ELR (cell line): ENCODE measurements around the gene FRAS1.
"Not testable (repeated sequence)": the region's sequence is repeated elsewhere in the genome, so short reads cannot be mapped to it uniquely, and the experiment has no call there.

Experiments
- DNase-seq: peaks from one replicate; pipeline ENCODE4 v3.0.0-alpha.2; 2015; ENCODE audit warnings: low read depth

FRAS1 gene

DNA sequence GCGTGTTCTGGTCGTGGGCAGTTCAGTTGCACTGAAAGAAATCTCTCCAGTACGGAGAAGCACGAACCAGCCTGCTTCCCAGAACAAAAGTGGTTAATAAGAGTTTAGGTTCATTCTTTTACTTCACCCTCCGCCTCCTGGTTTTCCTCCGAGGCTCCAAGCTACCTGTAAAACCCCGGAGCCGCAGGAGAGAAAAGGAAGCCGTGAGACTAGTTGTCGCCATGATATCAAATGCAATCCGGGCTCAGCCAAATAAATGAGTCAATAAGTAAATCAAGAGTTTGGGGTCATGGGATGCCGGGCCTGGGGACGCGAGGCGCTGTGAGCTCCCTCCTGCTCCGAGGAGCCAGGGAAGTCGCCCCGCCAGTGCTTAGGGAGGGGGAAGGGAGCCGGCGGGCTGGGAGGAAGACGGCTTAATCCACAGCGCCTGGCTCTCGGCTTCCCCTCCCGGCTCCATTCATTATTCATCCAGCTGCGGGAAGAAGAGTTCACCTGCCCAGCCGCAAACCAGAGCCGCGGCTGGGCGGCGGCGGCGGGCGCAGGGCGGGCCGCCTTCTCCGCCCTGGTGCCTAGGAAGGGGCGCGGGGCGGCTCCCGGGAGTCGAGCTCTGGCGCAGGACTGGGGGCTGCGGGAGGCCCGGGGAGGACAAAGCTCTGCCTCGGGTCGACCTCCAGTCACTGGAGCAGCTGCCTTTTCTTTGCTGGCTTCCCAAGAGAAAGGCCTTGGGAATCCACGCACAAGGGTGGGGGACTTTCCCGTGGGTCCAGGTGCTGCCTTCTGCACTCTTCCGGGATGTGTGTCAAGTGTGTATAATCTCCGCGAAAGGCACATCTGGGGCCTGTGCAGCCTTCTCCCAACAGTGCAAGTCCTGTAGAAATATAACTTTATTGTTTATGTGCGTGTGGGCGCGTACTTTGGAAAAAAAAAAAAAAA is 1.7 kb downstream of the FRAS1 start:
- DNase-seq: peak; percentile 44

DNA sequence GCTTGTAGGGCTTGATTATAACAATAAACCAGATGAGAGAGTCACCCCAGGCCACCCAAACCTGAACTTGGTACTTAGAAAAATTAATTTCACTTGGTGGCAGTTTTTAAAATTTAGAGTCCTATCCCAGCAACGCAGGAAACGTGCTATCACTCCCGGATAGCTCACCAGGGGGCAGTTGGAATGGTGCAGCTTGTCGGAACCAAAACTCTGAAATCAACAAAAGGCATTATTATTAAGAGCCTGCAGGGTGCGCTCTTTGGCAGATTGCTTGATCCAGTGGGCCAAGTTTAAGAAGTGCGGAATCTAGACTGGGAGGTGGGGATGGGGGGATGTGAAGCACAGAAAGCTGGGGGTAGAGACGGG is 2.4 kb downstream of the FRAS1 start:
- DNase-seq: peak; percentile 76

DNA sequence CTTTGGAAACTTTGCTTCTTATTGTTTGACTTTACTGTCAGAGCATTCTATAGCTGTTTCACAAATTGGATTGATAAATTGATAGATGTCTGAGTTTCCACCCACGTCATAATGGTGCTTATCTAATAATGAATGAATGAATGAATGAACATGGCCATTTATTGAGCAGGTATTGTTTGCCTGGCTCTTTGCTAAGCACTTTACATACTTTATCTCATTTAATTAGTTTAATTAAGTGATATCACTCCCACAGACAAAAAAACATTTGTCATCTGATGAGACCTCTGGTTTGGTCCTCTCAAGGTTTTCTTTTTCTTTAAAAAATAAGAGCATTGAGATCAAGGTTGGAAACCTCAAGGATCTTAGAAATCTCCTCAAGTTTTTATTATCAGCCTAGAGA is 2.8 kb downstream of the FRAS1 start:
- no peak for DNase-seq

DNA sequence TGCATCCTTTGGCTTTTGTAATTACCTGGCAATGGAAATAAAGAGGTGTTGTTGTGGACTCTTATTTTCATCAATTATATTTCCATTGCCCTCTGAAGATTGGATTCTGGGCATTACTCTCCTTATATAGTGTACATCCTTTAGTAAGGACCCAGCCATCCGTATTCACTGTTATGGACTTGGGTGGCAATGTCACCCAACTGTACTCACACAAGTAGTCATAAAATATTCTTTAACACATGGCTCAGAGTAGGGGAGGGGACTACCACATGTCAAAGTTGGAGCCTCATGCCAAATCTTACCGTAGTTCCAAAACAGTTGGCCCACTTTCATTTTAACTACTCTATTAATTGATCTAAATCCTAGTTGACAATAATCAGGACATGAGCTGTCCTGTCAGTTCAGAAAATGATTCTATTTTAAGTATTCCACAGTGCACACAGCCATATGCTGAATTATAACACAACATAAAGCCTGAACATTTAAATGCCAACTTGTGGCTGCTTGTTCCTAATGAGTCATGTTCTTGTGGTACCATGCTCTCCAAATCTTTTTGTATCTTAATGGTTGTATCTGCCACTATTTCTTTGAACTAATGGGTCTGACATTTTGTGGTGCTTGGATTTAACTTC is 4.9 kb downstream of the FRAS1 start:
- DNase-seq: no peak

DNA sequence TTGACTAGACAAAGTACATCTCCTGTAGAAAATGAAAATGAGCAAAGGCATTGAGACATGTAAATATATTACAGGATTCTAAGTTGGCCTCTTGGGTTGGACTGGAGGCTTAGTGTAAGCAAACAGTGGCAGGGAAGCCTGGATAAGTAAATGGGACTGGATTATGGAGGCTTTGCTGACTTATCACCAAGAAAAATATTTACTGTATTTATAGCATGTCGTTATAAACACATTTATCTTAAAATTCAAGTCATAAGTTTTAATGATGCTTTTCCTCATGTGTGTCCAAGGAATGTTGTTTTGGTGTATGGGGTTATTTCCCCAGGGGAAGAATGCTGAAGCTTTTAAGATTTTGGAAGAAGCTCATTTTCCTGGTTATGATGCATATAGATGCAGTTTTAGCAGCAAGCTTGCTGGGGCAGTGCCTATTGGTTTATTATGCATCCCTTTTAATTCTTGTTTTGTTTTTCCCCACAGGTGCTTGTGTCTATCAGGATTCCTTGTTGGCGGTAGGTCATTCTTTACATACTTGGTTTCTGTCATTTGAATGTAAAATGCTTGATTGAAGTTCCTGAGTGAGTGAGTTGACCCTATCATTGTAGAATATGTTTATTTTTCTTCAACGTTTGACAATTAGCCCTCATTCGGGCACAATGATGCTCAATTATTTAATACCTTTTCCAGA is 8.5 kb downstream of the FRAS1 start:
- no peak for DNase-seq

DNA sequence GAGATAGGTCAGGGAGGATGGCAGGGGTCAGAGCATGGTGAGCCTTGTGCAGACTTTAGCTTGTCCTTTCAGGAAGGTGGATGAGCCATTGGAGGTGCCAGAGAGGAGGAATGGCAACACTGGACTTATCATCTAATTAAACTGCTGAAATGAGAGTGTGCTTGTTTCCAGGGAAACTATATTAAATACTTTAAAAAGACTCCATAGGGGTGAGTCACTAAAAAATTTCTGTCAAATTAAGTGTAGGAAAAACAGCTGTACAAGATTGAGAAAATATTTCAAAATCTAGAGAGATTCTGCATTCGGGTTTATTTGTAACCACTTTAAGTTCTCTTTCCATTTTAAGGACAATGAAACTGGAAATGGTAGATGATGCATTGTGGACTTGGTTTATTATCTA is 11.4 kb downstream of the FRAS1 start:
- DNase-seq: no peak

DNA sequence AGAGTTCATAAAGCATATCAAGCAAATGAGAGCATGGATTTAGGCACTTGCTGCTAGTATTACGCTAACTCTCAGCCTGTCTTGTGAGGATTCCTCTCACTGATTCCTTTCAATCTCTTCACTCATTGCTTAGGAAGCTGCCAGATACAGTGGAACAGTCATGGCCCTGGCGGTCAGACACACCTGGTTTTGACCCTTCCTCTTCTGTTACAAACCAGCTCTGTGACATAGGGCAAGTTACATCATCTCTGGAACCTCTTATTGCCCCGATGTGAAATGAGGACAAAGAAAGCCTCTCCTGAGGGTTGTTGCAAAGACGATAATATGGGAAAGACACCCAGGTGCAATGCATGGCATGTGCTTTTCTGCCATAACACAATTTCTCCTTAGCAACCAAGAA is 12.2 kb downstream of the FRAS1 start:
- DNase-seq: no peak

DNA sequence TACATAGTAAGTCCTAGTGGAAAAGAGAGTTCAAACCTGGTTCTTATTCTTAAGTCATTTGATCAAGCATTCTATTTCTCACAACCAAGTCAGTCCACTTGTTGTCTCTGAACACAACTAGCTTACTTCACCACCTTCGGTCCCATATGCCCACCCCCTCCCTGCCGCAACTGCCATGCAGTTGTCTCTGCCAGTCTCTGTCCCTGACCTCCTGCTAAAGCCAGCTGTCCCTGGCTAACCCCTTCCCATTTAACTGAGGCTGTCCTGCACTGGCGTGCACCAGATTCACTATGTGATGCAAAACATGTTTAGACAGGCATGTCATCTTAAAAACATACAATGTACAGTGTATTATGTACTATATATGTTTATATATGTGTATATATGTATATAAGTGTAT is 12.7 kb downstream of the FRAS1 start:
- DNase-seq: no peak

DNA sequence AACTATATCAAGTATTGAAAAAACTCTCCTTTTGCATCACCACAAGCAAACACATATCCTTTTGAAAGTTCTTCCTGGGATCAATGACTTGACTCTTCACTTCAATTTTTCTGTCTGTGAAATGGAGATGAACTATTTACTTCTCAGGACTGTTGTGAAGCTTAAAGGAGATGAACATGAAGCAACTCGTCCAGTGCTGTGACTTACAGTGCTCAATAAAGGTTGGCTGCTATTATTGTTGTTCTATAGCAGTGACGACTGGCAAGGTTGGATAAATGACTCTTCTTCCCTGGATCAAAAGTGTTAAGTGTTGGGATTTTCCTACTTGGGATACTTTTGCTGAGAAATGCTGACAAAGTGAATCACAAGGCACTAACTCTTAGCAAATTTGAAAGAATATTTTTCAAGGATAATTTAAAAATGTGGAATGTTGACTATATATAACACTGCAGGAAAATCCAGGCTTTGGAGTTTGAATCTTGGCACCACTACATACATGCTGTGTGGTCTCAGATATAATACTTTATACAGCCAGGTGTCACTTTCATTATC is 13.7 kb downstream of the FRAS1 start:
- no peak for DNase-seq

DNA sequence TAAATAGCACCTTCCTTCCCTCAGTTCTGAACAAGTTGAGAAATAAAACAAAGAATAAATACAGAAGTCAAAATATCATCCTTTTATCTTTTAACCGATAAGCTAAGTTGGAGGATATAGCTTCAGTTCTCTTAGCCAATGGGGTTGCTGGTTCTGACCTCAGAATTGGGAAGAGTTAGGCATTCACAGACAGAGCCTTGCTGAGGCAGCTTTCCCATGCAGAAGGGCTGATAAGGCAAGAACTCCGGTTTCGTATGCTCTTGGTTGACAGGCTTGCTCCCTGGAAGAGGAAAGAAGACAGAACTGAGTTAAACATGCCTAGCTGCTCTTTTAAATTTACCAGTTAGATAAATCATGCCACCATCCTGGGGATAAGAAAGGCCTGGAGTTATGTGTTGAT is 17.6 kb downstream of the FRAS1 start:
- no peak for DNase-seq

DNA sequence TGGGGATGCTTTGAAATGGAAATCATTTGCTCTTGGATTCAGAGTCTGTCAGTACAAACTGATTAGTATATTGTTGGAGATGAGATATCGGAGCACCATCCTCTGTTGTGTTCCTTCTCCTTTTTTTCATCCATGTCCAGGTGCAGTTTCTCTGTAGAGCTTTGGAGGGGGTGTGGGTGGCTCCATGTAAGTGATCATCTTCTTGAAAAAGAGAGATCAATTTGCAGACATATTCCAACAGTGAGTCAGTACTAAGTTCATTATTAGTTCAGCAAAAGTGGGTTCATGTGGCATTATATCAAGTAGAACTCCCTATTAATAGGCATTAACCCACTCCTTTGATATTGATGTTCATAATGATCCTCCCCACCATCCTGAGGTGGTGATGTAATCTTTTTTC is 18.9 kb downstream of the FRAS1 start:
- DNase-seq: no peak

DNA sequence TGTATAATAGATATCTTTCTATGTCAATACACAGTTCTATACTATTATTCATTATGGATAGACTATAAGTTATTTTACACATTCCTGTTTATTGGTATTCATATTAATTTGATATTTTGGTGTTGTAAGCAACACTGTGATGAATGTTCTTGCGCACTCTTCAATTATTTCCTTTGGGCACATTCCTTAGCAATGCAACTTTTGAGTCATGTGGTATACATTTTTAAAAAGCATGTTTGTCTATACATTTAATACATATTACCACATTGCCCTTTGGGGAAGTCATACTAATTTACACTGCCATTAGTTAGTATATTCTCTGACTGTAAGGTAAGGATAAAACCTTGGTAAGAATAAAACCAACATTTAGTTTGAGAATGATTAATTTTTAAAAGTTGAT is 21.0 kb downstream of the FRAS1 start:
- no peak for DNase-seq

DNA sequence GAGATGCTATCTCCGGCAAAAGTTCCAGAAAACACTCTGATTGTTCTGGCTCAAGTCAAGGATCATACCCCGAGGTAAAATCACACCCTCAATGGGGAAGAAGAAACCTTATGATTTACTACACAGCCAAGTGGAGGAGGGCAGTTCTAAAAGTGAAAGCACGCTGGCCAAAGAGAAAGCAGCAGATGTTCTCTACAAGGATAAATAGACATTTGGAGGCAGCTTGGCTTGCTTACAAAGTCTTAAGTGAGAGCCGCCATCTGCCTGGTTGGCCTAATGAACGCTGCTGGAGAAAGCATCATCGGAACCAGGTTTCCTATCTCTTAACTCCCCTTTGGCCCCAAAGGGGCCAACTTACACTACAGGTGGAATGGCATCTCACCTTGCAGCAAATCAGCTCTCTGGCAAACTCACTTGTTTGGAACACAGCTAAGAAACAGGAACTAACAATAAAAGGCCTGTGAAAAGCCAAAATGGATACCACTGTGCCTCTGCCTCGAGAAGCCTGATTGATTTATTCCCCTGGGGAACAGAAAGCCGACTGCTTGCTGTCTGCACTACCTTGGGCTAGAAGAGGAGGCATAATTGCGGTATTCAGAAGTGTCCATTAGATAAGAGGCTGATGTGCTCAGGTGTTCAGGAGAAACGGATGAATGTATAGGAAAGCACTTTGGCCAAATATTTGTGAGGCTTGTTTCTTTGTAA is 22.8 kb downstream of the FRAS1 start:
- DNase-seq: no peak

DNA sequence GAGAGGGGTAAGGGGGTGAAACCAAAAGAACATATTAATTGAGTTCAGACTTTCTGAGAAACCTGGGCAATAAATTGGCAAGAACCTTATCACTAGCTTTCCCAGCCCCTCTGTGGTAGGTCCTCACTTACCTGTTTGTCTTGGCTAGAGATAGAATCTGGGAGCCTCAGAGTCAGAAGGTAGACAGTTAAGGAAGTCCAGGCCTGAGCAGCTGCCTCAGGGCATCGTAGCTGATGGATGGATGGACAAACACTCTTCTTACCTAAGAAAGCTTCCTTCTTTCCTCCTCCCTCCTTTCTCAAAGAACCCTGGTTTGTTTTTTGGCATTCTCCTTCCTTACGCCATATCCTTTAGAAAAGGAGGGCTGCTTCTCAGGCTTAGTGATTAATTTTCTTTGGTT is 24.4 kb downstream of the FRAS1 start:
- DNase-seq: no peak

DNA sequence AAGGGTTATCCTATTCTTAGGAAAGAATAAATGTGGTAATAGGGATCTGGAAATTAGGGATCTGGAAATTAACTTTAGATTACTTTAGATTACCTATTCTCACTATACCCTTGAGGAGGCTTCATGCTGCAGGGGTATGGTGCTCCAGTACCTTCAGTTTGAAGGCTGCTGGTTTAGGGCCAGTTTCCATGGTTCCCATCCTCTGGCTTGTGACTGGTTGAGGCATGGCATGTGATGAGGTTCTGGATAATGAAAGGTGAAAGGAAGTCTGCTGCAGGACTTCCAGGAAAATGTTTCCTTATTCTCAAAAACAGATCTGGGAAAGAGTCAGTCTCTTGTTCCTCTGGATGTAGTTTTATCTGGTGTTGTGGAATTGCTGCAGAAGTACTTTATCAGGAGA is 25.9 kb downstream of the FRAS1 start:
- no peak for DNase-seq

DNA sequence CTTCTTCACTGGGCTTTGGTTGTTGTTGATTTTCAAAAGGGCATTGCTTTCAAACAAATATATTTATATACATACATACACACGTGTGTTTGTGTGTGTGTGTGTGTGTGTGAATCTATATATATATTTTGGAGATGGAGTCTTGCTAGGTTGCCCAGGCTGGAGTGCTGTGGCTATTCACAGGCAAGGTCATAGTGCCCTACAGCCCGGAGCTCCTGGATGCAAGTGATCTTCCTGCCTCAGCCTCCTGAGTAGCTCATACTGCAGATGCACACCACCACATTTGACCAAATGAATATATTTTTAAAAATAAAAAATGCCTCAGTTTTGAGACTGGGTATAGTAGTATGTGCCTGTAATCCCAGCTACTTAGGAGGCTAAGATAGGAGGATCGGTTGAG is 34.4 kb downstream of the FRAS1 start:
- no peak for DNase-seq

DNA sequence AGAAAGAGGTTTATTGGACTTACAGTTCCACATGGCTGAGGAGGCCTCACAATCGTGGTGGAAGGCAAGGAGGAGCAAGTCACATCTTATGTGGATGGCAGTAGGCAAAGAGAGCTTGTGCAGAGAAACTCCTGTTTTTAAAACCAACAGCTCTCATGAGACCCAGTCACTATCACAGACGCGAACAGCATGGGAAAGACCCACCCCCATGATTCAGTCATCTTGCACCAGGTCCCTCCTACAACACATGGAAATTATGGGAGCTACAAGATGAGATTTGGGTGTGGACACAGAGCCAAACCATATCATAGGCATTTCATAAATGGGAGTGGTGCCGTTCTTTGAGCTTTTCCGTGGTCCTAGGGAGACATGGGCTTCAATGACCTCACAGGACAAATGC is 35.2 kb downstream of the FRAS1 start:
- DNase-seq: not testable (repeated sequence)

DNA sequence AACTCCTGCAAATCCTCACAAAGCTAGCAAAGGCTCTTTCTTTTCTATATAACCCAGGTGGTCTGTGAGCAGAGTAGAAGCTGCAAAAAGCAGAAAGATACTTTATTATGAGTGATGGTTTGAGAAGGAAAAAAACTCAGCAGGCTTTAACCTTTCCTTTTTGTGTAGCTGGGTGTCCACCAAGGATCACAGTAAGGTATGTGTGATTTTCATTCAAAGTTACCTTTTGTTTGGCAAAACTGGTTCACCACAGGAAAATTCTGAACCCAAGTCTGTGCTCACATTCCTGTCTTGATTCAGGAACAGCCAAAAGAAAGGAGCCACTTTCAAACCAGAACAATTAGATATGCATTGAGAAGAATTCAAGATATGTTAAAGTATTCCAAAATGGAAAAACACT is 35.7 kb downstream of the FRAS1 start:
- no peak for DNase-seq

DNA sequence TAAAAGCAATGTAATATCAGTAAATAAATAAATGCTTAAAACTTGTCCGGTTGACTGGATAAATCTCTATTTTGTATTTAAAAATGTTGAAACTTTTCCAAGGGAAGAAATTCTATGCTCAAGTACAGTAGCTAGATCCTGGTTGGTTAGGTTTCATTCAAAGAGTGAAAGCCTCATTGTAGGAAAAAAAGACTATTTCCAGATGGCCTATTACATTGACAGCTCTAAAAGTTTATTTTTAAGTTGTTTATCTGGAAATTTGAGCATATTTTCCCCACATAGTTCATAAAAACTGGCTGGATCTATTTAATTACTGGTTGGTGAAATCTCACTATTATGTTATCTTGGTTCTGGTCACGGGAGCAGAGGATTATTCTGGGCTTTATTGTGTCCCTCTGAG is 38.0 kb downstream of the FRAS1 start:
- DNase-seq: no peak

DNA sequence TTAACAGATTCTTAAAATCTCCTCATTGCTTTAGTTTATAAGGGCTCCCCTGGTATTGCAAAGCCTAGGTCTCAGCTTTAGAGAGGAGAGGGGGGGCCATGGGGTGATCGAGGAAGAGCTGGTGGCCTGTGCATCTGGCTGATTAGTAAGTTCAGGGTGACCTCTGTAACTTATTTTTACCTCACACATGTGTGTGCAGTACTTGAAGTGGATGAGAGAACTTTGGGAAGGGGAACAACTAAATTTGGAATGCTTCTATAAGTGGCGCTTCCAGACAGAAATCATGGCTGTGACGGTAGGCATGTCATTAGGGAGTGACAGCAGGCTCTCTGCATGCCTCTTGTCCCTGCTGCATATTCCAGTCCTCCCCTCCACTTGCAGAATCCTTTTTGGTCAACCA is 41.9 kb downstream of the FRAS1 start:
- no peak for DNase-seq

DNA sequence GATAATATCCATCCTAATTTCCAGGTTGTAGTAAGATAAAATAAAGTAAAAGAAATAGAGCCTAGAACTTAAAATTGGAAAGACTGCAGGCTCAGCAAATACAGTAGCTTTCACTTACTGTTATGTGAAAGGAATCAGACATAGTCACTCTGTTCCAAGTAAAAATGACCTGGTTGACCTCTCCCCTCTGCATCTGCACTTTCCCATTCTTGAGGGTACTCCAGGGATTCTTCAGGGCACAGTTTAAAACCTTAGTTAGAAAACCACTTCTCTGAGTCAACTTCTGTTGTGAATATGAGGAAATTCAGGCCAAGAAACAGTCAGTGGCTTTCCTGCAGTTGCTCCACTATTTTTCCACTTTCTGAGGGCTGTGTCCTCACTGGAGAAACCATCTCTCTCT is 42.9 kb downstream of the FRAS1 start:
- no peak for DNase-seq

DNA sequence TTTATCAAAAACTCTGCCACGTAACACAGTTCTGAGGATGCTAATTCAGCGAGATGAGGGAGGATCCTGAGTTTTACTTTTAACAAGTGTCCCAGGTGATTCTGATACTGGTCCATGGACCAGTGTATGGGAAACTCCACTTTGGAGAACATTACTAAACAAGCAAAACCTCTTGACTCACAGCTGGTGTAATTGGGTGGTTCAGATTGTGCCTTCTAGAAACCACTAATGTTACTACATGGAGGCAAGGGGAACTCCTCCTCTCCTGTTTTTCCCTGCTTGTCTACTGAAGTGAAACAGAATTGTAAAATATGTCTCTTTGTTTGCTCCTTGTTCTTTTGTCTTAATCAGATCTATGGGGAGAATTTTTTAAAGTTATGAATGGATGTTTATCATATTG is 62.6 kb downstream of the FRAS1 start:
- no peak for DNase-seq
